Hepatic stellate cell (primary cell): ENCODE data around the gene IPO9.
"Not testable (repeated sequence)": the region's sequence is repeated elsewhere in the genome, so short reads cannot be mapped to it uniquely, and the experiment has no call there.

Experiments
- DNase-seq: peaks from one replicate; pipeline ENCODE4 v3.0.0; 2011; ENCODE audit warnings: low spot score

IPO9 gene

DNA sequence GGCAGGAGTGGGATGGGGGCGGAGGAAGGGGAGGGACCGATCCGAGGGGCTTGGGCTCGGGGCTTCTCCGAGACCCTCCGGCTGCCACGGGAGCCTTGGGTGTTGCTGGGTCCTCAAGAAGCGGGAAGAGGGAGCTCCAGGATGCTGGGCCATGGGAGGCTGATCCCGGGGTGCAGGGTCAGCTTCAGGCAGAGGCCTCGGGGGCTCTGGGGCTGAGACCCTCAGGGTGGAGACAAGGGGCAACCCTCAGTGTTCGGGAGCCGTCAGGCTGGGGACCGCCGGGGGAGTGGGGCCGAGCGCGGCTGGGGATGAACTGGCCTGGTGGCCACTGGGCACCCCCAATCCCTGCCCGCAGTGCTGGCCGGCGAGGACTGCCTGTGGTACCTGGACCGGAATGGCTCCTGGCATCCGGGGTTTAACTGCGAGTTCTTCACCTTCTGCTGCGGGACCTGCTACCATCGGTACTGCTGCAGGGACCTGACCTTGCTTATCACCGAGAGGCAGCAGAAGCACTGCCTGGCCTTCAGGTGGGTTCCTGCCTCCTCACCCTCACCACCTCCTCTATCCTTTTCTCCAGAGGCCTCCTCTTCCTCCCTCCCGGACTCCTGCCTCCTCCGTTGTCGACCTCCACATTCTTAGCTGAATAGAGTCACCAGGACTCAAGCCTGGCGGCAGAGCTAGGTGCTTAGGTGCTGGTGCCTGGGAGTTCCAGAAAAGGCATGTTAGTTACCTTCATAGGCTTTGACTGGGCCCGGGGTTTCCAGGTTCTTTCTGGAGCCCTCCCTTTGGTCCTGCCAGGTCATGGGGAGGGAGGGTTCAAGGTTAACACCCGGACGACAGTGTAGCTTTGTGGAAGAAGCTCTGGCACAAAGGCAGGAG is 60.4 kb downstream of the IPO9 start:
- DNase-seq, result no peak

DNA sequence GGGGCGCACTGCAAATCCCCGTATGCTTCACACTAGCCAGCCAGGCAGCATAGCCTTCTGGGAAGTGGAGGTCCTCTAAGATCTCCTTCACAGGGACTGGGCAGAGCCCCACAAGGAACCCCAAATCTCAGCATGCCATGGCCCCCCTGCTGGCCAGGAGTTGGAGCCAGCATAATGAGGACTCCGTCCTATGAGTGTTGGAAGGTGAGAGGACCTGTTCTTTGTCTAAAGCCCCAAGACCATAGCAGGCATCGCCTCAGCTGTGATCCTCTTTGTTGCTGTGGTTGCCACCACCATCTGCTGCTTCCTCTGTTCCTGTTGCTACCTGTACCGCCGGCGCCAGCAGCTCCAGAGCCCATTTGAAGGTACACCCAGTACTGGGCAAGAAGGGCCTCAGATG is 61.3 kb downstream of the IPO9 start:
- DNase-seq, result no peak

DNA sequence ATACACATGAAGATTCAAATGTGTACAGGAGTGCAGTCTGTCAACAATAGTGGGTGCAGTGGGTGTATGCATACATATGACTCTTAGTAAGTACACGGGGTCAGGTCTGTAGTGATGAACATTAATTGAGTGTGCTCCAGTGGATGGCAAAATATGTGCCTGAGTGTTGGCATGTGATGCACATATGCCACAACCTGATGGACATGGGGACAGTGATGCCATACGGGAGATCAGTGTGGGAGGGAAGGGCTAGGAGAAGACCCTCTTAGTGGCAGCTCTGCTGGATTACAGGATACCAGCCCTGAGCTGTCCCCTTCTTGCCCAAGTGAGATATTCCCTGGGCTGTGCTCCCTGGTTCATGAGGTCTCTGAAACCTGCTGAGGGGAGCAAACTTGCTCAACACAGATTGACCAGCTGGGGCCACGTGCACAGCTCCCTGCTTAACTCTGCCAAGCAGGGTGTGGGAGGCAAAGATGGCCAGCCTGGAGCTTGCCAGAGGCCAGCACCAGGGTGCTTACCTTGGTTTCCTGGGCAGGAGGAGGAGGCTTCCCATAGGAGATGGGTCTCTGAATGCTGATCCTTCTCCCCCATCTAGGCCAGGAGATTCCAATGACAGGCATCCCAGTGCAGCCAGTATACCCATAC is 62.0 kb downstream of the IPO9 start:
- no peak for DNase-seq

DNA sequence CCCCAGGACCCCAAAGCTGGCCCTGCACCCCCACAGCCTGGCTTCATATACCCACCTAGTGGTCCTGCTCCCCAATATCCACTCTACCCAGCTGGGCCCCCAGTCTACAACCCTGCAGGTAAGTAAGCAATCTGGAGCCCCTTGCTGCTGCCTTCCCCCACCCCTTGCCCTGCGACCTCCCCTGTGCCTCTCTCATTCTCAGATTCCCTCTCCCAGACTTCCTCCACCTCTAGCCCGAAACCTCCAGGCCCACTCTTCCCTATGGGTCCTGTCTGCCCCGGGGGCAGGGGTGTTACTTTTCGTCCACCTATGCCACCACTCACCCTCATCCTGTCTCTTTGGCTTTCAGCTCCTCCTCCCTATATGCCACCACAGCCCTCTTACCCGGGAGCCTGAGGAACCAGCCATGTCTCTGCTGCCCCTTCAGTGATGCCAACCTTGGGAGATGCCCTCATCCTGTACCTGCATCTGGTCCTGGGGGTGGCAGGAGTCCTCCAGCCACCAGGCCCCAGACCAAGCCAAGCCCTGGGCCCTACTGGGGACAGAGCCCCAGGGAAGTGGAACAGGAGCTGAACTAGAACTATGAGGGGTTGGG is 62.6 kb downstream of the IPO9 start:
- no peak for DNase-seq

DNA sequence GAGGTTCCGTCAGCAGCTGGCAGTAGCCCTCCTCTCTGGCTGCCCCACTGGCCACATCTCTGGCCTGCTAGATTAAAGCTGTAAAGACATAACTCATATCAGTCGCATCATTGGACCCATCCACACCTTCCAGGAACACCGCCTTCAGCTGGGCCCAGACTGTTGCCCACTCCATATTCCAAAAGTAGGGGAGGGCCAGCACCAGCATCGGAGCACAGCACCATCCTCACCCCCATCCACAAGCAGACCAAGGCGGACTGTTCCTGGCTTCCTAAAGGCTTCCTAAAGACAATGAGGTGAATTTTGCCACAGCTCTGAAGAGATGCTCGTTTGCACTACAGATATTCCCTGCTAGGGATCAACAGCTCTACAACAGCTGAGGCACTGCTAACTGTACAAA is 63.3 kb downstream of the IPO9 start:
- DNase-seq, result no peak

DNA sequence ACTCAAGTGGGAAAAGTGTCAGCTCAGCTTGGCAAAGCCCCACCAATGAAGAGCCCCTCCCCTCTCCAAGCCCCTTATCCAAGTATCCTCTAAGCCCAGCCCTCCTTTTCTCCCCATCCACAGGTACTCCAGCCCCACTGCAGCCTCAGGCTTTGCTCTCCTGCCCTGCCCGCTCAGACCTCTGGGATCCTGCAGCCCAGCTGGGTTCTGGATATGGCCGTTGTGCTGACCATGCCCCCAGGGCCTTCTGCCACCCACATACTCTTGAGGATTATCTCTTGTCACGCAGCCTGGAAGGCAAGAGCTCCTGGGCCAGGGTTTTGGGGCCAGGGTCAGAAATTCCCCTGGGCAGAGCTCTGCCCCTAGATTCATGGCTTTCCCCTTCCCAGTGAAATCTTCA is 64.5 kb downstream of the IPO9 start:
- no peak for DNase-seq

DNA sequence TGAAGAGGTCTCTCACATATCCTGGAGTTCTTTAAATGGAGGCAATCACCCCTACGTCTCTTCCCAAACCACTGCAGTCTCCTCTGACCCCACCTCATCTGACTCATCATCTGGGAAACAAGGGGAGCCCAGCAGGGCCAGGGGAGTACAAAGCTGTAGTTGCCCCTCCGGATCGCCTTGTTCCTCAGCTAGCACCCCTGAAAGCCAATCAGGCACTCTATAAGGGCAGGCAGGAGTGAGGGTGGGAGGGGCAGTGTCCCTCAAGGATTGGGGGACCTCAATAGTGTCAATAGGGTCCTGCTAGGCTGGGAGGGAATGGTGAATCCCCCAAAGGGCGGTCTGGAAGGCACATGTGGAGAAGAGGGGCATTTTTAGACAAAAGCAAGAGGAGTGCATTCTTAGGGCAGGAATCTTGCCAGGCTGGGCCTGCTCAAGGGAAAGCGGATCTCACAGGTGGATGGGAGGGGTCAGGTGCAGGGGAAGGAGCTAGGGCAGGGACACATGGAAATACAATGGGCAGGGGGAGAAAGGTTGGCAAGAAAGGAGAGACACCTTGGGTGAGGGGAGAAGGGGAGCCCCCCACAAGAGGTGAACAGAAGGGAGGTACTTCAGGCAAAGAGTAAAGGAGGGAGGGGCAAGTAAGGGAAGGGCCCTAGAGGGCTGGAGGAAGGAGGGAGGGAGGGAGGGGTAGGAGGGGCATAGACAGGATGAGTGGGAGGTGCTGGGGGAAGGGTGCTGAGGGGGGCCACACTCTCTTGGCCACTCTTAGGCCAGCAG is 65.6 kb downstream of the IPO9 start:
- no peak for DNase-seq

DNA sequence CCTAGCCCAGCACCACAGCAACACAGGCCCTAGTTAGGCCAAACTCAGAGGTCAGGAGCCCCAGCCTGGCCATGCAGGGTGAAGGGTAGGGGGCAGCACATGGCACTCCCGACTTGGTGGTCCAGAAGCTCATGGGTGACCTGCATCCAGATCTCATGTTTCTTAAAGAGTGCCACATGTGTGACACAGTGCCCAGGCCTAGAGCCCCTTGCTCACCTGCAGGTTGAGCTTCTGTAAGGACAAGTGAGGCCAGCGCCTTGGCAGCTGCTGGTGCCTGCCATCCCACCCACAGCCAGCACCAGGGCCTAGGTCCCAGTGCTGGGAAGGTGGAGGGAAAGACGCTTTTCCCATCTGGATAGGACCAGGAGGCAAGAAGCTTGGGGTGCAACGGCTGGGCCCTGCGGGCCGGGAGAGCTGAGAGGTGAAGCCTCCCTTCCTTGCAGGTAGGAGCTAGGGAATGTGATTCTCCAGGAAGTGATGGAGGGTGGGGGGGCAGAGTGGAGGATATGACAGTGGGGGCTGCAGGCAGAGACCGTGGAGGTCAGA is 66.2 kb downstream of the IPO9 start:
- DNase-seq, result no peak

DNA sequence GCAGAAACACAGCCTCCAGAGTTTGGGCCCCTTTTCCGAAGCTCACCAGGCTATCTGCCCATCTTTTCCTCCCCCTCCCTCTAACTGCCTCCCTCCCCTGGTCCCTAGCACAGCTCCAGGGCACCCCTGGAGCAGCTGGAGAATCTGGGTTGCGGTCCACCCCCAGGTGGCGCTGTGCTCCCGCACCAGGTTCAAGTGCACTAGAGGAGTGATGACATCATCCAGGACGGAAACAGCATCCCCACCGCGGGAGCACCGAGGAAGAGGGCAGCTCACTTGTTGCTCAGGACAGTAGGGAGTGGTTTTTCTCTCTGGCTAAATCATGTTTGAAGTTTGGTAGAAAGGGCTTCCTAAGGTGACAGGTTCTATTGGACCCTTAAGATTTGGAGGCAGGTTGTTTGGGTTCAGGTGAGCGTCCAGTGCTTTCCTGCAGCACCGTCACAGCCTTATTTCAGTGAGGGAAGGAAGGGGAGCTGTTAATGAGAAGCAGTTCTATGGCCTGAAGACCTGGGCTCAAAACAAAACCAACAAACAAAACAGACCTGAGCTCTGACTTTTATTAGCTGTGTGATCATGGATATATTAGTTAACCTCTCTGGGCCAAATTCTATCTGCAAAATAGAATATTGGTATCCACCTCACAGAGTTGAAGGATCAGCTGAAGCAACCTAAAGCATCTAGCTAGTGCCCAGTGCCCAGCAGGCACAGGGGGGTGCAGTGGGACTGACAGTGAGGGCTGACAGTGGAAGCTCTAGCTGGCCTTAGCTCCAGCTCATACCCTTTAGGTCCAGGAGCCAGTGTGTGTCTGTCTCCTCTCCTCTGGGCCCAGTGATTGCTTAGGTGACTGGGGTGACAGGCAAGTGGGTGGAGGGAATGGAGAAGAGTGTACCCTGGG is 67.2 kb downstream of the IPO9 start:
- peak; percentile 88 for DNase-seq

DNA sequence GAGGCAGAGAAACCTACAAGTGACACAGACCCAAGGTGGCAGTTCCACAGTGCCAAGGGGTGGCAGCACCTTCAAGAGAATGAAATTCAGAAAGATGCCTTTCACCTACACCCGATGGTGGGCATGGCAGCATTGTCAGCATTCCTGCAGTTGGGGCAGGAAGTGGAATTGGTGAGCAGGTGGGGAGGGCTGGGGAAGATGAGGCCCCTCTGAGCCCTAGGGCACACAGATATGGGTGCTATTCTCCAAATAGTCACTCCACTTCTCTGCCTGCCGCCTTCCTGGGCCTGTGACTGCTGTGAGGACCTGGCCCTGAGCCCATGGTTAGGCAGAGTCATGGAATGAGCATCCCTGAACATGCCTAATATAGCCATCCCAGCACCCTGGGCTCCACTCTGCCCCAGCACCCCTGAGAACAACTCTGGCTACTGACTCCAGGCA is 68.0 kb downstream of the IPO9 start:
- peak; percentile 80 for DNase-seq

DNA sequence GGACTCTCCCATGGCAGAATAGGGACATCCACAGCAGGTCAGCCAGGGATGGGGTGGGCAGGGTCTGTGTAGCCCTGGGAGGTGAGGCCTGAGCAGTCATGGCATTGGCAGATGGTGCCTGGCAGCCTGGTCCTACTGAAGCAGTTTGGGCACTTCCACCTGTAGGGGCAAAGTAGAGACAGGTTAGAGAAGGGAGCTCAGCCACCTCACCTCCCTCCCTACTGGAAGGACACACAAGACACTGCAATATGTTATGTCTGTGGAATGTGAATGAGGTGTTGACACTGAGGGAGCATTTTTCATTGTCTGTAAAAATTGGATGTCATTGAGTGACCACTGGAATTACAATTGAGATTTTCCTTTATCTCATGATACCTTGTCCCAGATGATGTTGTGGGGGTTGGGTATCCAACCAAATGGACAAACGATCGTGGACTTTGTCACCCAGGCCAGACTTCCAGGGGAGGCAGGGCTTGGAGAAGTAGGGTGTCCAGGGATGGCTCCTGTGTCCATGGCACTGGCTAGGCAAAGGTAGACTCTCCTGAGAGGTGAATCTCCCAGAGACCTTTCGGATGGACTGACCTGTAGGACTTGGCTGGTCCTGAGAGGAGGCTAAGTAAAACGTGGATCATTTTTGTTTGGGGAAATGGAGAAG is 69.4 kb downstream of the IPO9 start:
- DNase-seq, result no peak

DNA sequence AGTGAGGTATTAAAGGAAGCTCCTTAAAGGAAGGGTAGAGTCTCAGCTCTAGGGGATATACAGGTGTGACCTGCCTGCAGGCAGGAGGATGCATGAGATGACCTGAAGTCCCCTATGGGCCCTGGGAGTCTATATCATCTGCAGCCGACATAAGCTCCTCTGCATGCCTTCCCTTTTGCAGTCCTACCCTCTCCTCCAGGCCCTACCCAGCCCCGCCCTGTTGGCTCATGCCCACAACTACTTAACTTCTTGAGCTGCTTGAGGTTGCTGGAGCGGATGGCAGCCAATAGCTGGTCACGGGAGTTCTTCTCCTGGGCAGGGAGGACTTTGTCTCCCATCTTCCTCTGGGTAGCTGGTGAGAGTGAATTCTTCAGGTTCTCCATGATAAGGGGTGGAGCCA is 70.0 kb downstream of the IPO9 start:
- no peak for DNase-seq

DNA sequence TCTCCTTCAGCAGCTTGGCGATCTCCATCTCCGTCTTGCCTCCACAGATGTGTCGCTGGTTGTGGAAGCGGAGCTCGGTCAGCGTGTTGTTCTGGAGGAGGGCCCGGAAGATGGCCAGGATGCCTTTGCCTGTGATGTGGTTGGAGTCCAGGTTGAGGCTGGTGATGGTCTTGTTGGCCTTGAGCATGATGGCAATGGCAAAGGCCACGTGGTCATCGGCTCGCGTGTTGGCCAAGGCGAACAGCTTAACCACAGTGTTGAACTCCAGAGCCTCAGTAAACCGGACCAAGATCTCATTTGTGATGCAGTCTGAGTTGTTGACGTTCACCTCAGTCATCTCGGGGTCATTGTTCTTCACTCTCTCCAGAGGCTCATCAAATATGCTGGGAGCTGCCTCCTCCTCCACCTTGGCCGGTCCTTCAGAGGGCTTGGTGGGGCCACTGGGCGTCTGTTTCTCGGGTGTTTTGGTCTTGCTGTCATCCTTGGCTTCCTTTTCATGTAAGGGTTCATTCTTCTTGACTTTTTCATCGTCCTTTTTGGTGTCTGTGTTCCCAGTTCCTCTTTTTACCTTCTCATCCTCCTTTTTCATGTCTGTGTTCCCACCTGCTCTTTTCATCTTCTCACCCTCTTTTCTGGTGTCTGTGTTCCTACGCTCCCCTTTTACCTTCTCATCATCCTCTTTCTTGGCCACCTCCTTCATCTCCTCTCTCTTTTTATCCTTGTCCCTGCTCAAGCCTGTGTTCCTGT is 70.9 kb downstream of the IPO9 start:
- no peak for DNase-seq

DNA sequence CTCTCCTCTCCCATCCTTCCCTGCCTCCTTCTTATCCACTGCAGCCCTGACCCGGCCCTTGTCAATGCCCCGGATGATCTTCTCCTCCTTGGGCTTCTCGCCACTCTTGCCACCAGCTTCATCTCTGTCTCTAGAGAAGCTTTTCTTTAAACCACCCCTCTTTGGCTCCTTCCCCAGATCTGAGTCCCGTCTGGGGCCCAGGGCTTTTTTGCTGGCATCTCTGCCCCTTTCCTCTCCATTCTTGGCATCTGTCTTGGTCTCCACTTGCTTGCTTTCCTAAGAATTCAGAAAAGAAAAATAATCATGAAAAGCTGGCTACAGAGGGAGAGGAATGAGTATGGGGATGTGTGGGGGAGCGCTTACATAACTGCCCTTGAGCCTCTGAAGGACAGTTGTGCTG is 71.5 kb downstream of the IPO9 start:
- no peak for DNase-seq

DNA sequence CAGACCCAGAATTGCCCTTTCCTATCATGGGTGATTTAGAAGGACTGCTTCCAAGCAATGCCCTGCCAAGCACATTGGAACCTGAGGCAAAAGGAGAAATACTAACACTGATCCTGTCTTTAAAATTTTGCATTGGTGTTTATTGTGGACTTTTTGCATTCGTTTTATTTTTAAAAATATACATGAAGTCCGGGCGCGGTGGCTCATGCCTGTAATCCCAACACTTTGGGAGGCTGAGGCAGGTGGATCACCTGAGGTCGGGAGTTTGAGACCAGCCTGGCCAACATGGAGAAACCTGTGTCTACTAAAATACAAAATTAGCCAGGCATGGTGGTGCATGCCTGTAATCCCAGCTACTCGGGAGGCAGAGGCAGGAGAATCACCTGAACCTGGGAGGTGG is 72.1 kb downstream of the IPO9 start:
- DNase-seq, result not testable (repeated sequence)

DNA sequence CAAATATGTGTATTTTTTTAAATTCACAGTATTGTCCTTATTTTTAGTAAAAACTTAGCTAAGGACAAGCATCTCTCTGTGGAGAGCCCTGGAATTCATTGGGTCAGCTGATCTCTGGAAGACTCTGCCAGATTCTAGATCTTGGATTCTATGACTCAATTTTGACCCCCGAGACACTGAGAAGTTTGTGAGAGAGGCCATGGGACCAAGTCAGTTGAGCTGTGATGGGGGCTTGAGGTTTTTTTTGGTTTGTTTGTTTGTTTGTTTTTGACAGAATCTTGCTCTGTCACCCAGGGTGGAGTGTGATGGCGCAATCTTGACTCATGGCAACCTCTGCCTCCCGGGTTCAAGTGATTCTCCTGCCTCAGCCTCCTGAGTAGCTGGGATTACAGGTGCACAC is 73.2 kb downstream of the IPO9 start:
- peak; percentile 71 for DNase-seq

DNA sequence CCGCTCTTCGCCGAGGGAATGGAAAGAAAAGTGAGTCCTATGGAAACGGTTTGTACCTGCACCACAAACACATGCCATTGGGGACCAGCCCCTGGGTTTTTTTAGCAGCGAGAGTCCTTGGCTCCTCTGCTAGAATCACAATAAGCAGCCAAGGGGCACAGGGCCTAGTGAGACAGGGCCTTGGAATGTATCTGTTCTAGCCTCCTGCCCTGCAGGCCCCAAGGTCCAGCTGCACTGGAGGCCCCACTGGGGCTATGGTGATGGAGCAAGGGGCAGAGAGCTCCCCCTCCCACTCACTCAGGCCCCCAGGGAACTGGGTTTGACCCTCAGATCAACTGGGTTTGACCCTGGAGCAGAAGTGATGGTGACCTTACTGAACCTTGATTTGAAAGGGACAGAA is 74.2 kb downstream of the IPO9 start:
- peak; percentile 74 for DNase-seq

DNA sequence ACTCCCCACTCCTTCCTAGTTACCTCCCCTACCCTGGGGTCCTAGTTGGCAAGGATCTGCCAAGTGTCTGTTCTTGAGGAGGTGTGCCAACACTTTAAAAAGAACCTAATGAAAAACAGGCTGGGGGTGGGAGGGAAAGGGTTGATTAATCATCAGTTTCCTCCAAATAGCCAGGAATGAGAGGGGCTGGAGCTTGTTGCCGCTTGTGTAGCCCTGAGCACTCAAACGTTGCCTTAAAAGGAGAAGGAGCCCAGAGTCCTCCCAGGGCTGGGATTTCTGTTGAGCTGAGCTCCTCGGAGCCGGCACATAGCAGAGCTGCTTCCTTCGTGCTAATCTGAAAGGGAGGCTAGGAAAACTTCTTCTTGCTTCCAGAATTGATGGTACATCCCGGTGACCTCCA is 75.6 kb downstream of the IPO9 start:
- peak; percentile 87 for DNase-seq

DNA sequence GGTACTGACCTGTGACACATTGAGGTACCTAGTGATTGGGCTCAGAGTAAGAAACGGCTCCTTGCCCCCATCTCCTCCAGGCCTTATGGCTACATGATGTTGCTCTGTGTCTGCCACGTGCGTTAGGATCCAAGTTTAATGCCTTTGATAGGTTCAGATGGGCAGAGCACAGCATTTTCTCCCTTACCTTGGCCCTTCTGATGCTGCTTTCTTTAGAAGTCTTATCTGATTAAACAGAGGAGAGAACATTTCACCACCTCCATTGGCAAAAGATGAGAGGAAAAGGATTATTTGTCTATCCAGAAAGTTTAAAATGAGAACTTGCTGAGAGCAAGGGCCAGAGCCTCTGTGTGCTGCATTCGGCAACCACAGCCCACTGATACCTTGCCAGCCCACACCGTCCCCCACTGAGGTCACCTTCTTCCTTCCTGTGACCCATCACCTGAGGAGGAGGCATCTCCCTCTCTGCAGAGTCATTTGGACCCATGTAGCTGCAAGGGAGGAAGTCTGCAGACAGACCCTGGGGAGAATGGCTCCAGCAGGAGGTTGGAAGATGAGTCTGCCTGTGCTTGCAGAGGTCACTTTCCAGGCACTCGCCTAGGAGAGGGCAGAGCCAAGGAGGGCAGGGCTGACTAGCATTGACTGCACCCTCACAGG is 76.4 kb downstream of the IPO9 start:
- DNase-seq, result no peak
